Measurements from ENCODE around the gene ZNF366.

The ZNF366 gene, protein sequence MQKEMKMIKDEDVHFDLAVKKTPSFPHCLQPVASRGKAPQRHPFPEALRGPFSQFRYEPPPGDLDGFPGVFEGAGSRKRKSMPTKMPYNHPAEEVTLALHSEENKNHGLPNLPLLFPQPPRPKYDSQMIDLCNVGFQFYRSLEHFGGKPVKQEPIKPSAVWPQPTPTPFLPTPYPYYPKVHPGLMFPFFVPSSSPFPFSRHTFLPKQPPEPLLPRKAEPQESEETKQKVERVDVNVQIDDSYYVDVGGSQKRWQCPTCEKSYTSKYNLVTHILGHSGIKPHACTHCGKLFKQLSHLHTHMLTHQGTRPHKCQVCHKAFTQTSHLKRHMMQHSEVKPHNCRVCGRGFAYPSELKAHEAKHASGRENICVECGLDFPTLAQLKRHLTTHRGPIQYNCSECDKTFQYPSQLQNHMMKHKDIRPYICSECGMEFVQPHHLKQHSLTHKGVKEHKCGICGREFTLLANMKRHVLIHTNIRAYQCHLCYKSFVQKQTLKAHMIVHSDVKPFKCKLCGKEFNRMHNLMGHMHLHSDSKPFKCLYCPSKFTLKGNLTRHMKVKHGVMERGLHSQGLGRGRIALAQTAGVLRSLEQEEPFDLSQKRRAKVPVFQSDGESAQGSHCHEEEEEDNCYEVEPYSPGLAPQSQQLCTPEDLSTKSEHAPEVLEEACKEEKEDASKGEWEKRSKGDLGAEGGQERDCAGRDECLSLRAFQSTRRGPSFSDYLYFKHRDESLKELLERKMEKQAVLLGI

DNA sequence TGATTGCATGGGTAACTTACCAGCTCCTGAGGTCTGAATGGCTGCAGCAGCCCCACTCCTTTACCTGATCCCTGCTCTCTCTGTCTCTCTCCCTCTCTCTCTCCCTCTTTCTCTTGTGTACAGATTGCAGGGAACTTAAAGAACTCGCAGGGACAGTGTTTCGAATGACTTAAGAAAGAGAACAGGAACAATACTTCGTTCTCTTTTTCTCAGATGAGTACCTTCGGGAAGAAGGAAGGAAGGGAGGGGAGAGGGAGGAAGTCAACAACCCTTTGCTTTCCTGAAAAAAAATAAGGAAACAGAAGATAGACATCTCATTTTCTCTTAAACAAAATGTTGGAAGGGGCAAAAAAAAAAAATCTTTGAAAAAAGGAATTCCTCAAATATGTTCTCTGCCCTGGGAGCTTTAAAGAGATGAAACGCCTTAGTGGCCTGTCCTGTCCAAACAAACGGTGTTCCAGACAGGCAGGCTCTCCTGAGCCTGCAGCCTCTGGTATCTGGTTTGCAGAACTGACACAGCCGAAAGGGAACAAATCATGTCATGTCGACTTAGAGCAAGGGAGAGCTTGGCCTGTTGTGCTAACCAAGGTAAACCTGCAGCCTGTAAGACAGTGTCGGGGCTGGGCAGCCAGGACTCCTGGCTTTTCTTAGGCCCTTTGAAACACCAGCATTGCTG is at the start of gene ZNF366:
Gene ZNF366, minus strand, starts transcription at position 180 of the 676 bp plus-strand sequence. CDS start 45,914 bp downstream, outside the sequence.
- H3K4me3 ChIP-seq (ENCODE audit: low read depth, low read length): no peak within 1 kb of the TSS

DNA sequence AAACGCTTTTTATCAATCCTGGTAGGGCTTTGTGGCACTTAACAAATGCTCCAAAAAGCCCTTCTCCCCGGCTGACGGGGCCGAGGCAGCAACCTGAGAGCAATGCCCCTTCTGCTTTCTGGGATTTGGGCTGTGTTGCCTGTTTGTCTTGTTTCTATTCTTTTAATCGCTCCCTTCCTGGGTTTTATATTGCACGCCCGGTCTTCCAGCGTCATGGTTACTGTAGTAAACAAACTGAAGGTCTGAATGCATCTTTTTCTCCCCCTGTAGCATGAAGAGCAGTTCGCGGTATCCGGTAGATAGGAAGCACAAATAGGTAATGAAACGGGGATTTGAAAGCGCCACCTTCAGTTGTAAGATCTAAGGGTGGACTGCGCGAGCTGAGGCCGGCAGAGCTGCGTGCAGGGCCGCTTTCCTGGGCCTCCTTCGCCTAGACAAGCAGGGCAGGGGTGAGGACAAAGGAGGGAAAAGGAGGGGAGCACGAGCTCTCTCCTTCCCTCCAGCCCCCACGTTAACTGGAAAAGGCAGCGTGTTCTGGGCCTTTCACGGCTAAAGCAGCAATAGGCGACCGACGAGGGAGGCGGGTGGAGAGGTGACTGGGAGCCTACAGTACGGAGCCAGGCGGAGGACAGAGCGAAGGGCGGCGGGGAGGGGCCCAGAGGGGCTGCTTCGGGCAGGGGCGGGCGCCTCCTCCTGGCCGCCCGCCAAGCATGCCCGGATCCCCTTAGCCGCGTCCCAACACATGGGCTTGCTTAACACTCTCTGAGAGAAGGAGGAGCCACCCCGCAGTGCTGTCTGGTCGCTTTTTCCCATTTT is 49.3 kb upstream of the ZNF366 start:
- peak overlapping the region; percentile 37 for H3K4me3 ChIP-seq (ENCODE audit: low read depth, low read length)

DNA sequence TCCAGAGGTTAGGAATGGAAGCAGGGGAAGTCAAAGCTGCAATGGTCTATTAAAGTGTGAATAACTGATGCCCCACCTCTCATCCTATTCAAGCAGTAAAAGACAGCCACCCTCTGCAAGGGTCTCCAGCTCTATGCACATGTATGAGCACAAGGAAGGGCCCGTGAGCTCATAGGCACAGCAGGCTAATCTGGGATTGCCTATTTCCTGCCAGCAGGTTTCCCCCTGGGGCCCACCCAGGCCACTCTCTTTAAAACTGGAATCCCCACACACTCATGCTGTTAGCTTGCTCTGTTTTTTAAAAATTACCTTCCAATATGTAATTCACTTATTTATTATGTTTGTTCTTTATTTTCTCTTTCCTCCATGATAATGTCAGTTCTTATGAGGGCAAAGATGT is 48.7 kb upstream of the ZNF366 start:
- H3K4me3 ChIP-seq (ENCODE audit: low read depth, low read length): no peak overlapping the region

DNA sequence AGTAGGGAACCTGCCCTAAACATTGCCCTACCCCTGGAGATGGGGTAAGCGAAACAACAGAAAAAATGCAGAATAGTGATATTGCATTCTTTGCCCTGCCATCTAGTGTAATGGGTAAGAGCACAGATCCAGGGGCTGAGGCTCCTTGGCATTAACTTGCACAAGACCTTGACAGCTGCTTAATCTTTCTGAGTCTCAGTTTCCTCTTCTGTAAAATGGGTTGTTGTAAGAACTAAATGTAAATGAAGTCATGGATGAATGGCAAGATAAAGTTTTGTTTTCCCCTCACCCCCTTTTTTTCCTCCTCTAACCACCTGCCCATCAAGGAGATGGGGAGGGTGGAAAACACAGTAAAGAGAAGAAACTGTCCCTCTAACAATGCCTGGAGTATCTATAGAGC is 47.7 kb upstream of the ZNF366 start:
- no peak overlapping the region for H3K4me3 ChIP-seq (ENCODE audit: low read depth, low read length)

DNA sequence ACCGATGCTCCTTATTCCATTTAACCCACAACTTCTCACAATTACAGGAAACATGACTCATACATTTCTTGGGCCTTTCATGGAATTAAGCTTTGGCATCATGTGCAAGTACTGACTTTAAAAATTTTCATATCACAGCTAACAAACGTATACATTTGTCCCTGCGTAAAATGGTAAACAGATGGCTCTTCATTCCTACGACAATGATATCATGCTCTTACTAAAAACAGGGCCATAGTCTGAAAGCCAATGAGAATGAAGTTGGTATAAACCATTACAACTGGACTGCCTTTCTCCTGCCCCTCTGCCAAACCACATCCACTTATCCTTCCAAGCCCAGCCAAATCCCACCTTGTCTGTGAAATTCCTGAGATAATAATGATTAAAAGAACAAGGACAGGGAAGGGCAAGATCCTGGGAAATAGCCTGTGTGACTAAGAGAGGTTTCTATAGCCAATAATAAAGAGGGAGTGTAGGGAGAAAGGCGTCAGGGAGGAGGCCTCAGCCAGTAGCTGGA is 44.9 kb upstream of the ZNF366 start:
- H3K4me3 ChIP-seq (ENCODE audit: low read depth, low read length): no peak overlapping the region

DNA sequence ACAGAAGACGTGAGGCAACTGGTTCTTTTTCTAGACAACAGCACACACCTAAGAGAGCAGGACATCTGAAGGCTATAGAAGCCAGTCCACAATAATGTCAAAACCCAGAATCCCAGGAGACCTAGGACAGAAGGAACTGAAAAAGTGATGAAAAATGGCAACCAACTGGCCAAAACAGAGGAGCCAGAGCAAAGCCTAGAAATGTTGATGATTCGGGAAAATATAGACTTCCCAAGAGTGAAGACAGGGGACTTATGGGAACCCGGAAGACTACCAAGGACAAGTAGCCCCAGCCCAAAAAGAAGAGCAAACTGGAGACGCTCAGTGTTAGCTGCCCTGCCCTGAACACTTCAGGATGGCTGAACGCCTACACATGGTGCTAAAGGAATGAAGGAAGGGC is 43.4 kb upstream of the ZNF366 start:
- no peak overlapping the region for H3K4me3 ChIP-seq (ENCODE audit: low read depth, low read length)

DNA sequence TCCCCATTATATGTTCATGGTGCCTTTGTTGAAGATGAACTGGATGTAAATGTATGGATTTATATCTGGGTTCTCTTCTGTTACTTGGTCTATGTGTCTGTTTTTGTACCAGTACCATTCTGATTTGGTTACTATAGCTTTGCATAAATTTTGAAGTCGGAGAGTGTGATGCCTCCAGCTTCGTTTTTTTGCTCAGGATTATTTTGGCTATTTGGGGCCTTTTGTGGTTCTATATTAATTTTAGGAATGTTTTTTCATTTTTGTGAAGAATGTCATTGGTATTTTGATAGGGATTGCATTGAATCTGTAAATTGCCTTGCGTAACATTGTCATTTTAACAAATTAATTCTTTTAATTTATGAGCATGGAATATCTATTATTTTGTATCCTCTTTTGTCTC is 36.6 kb upstream of the ZNF366 start:
- H3K4me3 ChIP-seq (ENCODE audit: low read depth, low read length): no peak overlapping the region

DNA sequence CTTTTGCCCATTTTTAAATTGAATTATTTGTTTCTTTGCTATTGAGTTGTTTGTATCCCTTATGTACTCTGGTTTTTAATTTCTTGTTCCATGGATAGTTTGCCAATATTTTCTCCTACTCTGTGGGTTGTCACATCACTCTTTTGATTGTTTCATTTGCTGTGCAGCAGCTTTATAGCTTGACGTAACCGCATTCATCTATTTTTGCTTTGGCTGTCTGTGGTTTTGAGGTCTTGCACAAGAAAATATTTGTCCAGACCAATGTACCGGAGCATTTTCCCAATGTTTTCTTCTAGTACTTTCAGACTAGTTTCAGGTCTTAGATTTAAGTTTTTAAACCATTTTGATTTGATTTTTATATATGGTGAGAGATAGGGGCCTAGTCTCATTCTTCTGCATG is 36.2 kb upstream of the ZNF366 start:
- H3K4me3 ChIP-seq (ENCODE audit: low read depth, low read length): no peak overlapping the region

DNA sequence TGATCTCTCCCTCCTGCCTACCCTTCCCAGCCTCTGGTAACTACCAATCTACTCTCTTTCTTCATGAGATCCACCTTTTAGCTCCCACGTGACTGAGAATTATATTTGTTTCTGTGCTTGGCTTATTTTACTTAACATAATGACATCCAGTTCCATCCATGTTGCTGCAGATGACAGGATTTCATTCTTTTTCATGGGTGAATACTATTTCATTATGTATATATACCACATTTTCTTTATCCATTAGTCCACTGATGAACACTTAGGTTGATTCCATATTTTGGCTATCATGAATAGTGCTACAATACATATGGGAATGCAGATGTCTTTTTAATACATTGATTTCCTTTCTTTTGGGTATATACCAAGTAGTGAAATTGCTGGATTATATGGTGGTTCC is 35.5 kb upstream of the ZNF366 start:
- no peak overlapping the region for H3K4me3 ChIP-seq (ENCODE audit: low read depth, low read length)

DNA sequence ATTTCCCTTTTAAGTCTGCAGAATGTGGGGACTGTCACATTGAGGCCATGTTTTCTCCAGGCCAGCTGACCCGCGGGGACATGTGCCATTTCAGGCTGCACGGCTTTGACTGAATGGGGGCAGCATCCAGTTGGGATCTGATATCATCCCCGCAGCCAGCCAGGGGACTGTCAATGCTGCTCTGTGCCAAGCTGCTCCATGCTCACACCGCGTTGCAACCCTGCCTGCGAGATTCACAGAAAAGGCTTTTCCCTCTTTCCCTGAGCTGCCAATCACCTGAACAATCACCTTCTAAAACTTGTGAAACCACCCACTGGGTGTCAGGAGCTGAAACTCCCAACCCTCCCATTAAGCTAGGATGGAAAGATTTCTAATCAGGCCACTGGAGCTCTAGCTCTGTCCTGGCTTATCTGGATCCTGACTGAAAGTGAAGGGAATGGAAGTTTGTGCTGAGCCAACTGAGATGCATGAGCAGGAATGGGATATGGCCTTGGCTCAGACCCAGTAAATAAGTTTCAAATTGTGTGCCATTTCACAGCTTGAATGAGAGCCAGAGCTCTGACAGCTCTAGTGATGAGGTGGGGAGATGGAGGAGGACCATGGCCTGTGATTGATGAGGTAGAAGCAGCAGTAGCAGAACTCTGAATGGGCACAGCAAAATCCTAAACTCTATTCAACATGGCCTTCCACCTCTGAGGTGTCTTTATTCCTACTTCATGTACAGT is 34.5 kb upstream of the ZNF366 start:
- no peak overlapping the region for H3K4me3 ChIP-seq (ENCODE audit: low read depth, low read length)

DNA sequence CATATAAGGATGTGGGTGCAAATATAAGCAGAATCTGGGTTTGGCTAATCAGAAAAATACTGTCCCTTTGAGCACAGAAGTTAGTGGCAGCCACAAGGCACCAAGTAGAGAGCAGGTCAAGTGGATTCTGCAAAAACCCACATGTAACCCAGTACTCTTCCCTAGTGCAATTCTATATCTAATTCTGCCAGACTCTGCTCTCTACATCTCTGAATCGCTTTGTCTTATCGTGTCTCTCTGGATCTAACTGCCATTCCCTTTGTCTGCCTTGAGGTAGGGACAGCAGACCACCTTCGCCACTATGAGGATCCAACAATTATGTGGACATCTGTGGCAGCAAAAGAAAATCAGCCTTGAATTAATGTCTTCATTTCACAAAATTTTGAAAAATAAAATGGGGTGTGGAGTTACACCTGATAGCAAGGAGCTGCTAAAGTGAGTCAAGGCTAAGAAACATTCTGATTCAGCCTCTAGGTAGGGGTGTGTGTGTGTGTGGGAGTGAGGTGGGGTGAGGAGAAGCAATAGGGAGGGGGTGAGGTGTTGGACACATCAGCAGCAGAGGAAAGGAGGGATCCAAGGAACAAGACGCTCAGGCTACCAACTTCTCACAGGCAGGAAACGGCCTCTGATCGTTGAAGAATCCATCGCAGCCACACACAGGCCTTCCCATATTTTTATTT is 33.7 kb upstream of the ZNF366 start:
- no peak overlapping the region for H3K4me3 ChIP-seq (ENCODE audit: low read depth, low read length)

DNA sequence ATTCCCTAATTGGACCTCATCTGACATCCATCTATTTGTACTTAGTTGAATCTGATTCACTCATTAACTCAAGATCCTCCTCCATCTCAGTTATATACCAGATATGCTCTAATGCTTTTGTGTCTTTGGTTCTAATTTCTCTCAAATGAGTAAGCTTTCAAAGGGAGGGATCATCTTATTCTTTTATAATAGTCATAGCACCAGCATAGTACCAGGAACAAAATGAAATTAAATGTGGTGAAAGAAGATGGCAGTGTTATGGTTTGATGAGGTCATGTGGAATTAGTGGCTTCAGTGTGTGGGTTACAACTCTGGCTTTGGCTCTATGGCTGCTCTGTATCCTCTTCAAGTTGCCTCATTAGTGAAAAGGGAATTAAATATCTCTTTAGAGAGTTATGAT is 32.5 kb upstream of the ZNF366 start:
- no peak overlapping the region for H3K4me3 ChIP-seq (ENCODE audit: low read depth, low read length)

DNA sequence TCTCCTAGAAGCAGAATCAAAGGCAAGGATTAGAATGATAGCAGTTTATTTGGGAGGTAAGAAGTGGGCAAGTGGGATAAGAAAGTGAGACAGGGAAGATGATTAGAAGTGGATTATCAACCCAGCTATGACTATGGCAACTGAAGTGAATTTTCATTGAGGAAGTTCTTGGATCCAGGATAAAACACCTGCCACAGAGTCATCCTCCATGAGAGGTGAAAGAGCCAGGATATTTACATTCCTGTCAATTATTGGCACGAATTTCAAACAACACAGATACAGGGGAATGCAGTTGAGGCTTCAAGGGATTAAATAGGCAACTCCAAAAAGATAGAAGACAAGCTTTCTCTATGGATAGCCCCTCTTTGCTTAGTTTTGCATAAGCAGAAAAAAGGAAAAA is 31.8 kb upstream of the ZNF366 start:
- no peak overlapping the region for H3K4me3 ChIP-seq (ENCODE audit: low read depth, low read length)

DNA sequence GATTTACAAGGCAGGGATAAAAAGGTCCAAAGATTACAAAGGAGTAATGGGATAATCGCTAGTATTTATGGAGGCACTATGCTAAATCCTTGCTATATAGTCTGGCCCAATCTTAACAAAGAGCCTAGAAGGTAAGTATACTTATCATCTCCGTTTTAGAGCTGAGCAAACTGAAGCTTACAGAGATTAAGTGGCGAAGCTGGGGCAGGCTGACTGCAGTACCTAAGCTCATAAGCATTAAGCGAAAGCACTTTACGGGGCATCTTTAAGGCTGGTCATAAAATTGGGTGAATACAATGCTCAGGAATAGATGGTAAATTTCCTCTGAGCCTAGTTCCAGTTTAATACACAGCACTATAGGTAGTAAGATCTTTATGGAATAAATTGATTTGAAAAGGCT is 30.0 kb upstream of the ZNF366 start:
- H3K4me3 ChIP-seq (ENCODE audit: low read depth, low read length): no peak overlapping the region

DNA sequence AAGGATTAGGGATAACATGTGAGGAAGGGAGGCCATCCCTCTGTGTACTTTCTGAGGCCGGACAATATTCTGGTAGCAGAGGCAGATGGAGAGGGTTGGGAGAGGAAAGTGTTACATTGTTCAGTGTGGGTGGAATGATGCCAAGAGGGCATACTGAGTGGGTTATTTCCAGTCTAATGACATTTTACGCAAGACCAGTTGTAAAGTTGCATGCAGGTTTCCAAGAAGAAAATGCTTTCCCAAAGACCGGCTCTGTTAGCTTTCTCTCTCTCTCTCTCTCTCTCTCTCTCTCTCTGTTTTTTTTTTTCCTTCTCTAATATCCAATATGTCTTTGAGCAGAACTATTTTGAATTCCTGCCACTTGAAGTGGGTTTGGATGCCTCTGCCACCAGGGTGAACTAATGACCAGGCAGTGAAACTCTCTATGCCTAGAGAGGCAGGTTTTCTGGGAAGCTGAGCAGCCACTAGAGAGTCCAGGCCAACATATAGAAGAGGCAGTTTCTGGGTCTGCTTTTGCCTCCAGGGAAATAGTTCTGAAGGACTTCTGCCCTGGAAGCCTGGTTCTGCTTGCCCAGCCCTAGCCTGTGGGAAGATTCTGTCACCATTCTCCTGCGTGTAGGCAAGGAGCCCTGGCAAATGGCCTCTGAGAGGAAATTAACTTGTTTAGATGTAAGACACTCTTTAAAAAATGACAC is 24.4 kb upstream of the ZNF366 start:
- no peak overlapping the region for H3K4me3 ChIP-seq (ENCODE audit: low read depth, low read length)

DNA sequence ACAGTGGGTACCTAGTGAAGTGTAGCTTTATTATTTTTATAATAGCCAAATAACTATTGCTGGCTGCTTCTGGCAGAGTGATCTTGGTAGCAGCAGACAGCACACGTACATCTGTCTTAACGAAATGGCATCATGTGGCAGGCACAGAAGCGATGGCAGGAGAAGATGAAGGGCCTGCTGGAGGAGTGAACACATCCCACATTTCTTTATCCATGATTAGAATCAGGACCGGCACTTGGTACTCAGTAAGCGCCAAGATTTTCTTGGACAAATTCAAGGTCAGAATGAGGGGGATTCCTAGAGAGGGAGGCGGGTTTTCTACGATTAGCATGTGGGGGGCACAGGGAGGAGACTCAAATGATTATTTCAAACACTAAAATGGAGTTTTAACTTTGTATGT is 23.0 kb upstream of the ZNF366 start:
- no peak overlapping the region for H3K4me3 ChIP-seq (ENCODE audit: low read depth, low read length)

DNA sequence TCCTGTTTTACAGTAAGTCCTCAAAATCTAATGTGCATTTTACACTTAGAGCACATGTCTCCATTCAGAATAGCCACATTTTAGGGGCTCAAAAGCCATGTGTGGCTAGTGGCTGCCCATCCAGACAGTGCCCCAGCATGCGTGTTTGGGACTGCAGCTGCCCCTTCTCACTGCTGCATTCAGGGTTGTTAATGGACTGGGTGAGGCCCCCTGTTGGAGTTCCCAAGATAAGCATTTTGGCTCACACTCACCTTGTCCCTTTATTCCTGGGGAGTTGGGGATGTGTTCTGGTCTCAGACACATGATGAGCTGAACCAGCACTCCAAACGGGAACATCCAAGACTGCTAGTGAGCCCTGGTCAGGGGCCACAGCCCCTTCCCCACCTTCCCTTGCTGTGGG is 22.2 kb upstream of the ZNF366 start:
- H3K4me3 ChIP-seq (ENCODE audit: low read depth, low read length): no peak overlapping the region

DNA sequence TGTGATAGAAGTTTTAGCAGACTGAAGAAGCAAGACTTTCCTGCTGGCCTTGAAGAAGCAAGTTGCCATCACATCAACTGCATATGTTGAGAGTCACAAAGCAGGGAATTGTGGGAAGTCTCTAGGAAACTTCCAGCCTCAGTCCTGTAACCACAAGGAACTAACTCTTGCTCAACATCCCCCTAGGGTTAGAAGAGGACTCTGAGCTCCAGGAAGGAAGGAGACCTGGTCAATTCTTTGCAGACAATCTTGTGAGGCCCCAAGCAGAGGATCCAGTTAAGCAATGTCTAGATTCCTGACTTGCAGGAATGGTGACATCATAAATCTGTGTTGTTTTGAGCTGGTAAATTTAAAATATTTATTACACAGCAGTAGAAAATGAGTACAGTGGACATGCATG is 18.6 kb upstream of the ZNF366 start:
- H3K4me3 ChIP-seq (ENCODE audit: low read depth, low read length): no peak overlapping the region

Data from iPS-11a (cell line).